DOHH2 (cell line): Measurements from ENCODE around the gene CNEP1R1.

Source experiments
- CTCF ChIP-seq: fragments of 200-600 bp; sonication (generic); IDR thresholded peaks from one replicate; pipeline ENCODE4 v1.5.1; 2014; ENCODE audit warnings: antibody characterized with exemption, mild to moderate bottlenecking, low read depth, low read length; ENCODE audit not compliant: poor library complexity, severe bottlenecking
- EZH2phosphoT487 ChIP-seq: fragments of 200-600 bp; sonication (generic); IDR thresholded peaks from 2 replicates; pipeline ENCODE4 v1.6.1; 2017; ENCODE audit warnings: borderline replicate concordance, mild to moderate bottlenecking, antibody characterized with exemption, low read length, moderate library complexity, mixed read lengths

- TF ChIP-seq CTCF: no peak
- no peak for TF ChIP-seq EZH2phosphoT487
Measured at GRCh38 chr16:50081428-50082018, 56.5 kb downstream of the CNEP1R1 start.
